Mononuclear cell (primary cell): ENCODE data around the gene ZFAND6. TPM values are rescaled to one million over a fixed set of nuclear protein-coding genes. Genes with fewer than 3 reads are reported as not detected.
"Not testable (repeated sequence)": the region's sequence is repeated elsewhere in the genome, so short reads cannot be mapped to it uniquely, and the experiment has no call there.

Experiments used
- H3K27me3 ChIP-seq: 2 replicates; pipeline ENCODE4 v1.6.0; 2011; ENCODE audit warnings: low read length, control low read depth; ENCODE audit not compliant: insufficient read depth
- H3K4me1 ChIP-seq: 2 replicates; pipeline ENCODE4 v1.5.1; 2011; ENCODE audit warnings: mild to moderate bottlenecking, low read length, control low read depth; ENCODE audit not compliant: insufficient read depth
- H3K4me3 ChIP-seq: 2 replicates; pipeline ENCODE4 v1.5.1; 2011; ENCODE audit warnings: mild to moderate bottlenecking, low read length, moderate library complexity
- H3K9me3 ChIP-seq: 2 replicates; pipeline ENCODE4 v1.5.1; 2011; ENCODE audit warnings: low read depth, mild to moderate bottlenecking, control low read depth, low read length
- total RNA-seq: library from RNA; depleted of rRNA; stranded (reverse); fragments of >200 nt; gene quantifications from one replicate; pipeline ENCODE4 v1.2.3, GENCODE V29; 2012

Gene ZFAND6
- total RNA-seq: 177 TPM

DNA sequence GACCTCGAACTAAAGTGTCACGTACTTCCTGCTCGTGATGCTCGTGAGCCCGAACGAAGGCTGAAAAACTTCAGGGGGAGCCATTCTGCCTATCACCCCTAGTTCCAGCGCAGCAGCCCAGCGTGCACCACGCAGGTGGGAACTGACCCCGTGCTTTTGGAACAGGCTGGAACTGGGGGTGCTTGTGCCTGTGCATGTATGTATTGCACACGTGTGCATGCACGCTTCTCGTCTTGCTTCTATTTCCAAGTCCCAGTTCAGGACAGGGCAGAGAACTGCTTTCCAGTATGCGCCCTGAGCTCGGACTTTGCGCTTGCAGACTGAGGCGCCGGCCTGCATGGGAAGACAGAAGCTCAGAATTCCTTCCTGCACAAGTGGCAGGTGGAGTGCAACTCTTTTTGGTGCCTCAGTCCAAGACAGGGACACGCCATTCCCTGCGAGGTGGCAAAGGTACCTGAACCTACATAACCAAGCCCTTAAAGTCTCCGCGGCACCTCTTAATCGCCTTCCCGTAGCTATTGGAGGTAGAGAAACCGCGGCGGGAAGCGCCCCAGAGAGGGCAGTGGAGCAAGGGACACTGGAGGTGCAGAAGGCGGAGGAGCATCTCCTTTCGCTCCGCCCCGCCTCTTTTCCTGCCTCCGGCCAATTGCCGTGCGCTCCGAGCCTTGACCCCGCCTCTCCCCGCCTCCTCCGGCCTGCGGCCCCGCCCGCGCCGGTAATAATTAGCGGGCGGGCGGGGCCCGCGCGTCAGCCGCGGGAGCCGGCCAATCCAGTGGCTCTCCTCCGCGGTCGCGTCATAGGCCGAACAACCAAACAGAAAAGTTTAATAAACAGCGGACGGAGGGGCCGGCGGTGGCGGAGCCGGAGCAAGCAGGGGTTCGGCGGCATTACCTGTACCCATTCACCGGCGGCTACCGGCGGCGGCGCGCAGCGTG is at the start of gene ZFAND6:
TSS of gene ZFAND6 (plus strand) at position 826 of the 935 bp plus-strand sequence. CDS start 60,669 bp downstream, outside the sequence.
- Histone ChIP-seq H3K4me3 (peak within 1 kb of the TSS; percentile 87), H3K27me3 (no peaks in the 10 kb centered on the region), H3K9me3 (no peaks in the 10 kb centered on the region), H3K4me1 (peaks cover 14% of the 10 kb centered on the region)

DNA sequence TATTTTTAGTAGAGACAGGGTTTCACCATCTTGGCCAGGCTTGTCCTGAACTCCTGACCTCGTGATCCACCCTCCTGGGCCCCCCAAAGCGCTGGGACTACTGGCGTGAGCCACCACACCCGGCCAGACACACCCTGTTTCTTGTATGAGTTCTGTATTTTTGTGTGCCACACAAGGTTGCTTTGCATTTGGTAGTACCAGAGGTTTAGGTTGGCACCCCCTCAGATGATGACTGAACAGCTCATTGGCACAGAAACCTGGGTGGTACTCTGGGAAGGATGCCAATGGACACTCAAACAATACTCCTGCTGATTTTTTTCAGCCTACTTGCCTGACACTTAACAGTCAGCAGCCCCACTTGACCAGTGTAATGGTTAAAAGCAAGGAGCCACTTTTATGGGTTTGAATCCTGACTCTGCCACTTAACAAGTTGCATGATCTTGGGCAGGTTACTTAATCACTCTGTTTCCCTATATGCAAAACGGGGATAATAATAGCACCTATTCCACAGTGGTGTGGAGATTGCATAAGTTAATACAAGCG is 49.3 kb upstream of the ZFAND6 start:
- no peaks in the 10 kb centered on the region for H3K27me3 ChIP-seq
- H3K9me3 ChIP-seq: no peaks in the 10 kb centered on the region
- H3K4me1 ChIP-seq: peaks cover 10% of the 10 kb centered on the region
- H3K4me3 ChIP-seq: no peak overlapping the region

DNA sequence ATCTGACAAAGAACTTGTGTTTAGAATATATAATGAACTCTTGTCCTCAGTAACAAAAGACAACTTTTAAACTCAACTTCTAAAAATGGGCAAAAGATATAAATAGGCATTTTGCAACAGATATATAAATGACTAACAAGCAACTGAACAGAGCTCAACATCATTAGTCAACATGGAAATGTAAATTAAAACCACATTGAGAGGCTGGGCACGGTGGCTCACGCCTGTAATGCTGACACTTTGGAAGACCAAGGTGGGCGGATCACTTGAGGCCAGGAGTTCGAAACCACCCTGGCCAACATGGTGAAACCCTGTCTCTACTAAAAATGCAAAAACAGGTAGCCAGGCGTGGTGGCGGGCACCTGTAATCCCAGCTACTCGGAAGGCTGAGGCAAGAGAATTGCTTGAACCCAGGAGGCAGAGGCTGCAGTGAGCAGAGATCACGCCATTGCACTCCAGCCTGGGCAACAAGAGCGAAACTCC is 48.4 kb upstream of the ZFAND6 start:
- H3K4me3 ChIP-seq, H3K9me3 ChIP-seq, H3K27me3 ChIP-seq: not testable (repeated sequence)
- H3K4me1 ChIP-seq: peaks cover 10% of the 10 kb centered on the region

GRCh38 chr15:80011596-80011995 is 47.9 kb upstream of the ZFAND6 start:
- Histone ChIP-seq H3K4me1 (peaks cover 10% of the 10 kb centered on the region), H3K9me3 (no peaks in the 10 kb centered on the region), H3K4me3 (no peak overlapping the region), H3K27me3 (no peaks in the 10 kb centered on the region)

GRCh38 chr15:80012060-80012726 is 47.3 kb upstream of the ZFAND6 start:
- Histone ChIP-seq H3K4me1 (peaks cover 10% of the 10 kb centered on the region), H3K27me3 (no peaks in the 10 kb centered on the region), H3K9me3 (no peaks in the 10 kb centered on the region), H3K4me3 (no peak overlapping the region)

DNA sequence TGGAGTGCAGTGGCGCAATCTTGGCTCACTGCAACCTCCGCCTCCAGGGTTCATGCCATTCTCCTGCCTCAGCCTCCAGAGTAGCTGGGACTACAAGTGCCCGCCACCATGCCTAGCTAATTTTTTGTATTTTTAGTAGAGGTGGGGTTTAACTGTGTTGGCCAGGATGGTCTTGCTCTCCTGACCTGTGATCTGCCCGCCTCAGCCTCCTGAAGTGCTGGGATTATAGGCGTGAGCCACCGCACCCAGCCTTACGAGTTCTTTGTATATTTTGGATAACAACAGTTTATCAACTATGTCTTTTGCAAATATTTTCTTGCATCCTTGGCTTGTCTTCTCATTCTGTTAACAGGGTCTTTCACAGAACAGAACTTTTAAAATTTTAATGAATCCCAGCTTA is 45.3 kb upstream of the ZFAND6 start:
- H3K27me3 ChIP-seq, H3K4me3 ChIP-seq, H3K9me3 ChIP-seq: not testable (repeated sequence)
- H3K4me1 ChIP-seq: peaks cover 10% of the 10 kb centered on the region

DNA sequence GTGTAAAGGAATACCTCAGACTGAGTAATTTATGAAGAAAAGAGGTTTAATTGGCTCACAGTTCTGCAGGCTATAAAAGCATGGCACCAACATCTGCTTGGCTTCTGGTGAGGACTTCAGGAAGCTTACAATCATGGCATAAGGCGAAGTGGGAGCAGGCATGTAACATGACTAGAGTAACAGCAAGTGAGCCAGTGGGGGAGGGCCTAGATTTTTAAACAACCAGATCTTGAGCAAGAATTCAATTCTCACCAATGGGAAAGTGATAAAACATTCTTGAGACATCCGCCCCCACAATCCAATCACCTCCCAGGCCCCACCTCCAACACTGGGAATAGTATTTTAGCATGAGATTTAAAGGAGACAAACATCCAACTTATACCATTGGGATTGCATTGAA is 44.3 kb upstream of the ZFAND6 start:
- H3K27me3 ChIP-seq: no peaks in the 10 kb centered on the region
- peaks cover 9% of the 10 kb centered on the region for H3K4me1 ChIP-seq
- H3K9me3 ChIP-seq: no peaks in the 10 kb centered on the region
- H3K4me3 ChIP-seq: no peak overlapping the region

DNA sequence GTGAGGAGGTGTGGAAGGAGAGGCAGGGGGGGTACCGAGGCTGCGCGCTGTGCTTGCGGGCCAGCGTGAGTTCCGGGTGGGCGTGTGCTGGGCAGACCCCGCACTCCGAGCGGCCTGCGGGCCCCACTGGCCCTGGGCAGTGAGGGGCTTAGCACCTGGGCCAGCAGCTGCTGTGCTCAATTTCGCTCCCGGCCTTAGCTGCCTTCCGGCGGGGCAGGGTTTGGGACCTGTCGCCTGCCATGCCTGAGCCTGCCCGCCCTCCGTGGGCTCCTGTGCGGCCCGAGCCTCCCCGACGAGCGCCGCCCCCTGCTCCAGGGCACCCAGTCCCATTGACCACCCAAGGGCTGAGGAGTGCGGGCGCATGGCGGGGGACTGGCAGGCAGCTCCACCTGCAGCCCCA is 43.0 kb upstream of the ZFAND6 start:
- not testable (repeated sequence) for H3K9me3 ChIP-seq, H3K4me3 ChIP-seq, H3K4me1 ChIP-seq, H3K27me3 ChIP-seq

- not testable (repeated sequence) for H3K9me3 ChIP-seq, H3K27me3 ChIP-seq, H3K4me1 ChIP-seq, H3K4me3 ChIP-seq
Observed at GRCh38 chr15:80017139-80017538, 42.3 kb upstream of the ZFAND6 start.

DNA sequence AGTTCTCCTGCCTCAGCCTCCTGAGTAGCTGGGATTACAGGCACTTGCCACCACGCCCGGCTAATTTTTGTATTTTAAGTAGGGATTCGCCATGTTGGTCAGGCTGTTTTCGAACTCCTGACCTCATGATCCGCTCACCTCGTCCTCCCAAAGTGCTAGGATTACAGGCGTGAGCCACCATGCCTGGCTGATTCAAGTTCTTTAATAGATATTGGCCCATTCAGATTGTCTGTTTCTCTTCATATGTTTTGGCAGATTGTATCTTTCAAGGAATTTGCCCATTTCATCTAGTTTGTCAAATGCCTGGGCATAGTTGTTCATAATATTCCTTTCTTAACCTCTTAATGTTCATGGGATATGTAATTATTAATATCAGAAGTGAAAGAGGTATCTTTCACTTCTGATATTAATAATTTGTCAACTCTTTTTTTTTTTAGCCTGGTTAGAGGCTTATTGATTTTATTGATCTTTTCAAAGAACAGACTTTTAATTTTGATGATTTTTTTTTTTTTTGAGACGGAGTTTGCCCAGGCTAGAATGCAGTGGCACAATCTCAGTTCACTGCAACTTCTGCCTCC is 40.2 kb upstream of the ZFAND6 start:
- Histone ChIP-seq H3K4me3 (no peak overlapping the region), H3K4me1 (no peaks in the 10 kb centered on the region), H3K9me3 (no peaks in the 10 kb centered on the region), H3K27me3 (no peaks in the 10 kb centered on the region)

DNA sequence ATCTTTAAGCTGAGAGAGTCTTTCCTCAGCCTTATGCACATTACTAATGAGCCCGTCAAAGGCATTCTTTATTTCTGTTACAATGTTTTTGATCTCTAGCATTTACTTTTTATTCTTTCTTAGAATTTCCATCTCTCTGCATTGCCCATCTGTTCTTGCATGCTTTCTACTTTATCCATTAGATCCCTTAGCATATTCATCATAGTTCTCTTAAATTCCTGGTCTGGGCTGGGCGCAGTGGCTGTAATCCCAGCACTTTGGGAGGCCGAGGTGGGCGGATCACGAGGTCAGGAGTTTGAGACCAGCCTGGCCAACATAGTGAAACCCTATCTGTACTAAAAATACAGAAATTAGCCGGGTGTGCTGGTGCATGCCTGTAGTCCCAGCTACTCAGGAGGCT is 39.3 kb upstream of the ZFAND6 start:
- not testable (repeated sequence) for H3K4me1 ChIP-seq, H3K27me3 ChIP-seq, H3K4me3 ChIP-seq, H3K9me3 ChIP-seq

DNA sequence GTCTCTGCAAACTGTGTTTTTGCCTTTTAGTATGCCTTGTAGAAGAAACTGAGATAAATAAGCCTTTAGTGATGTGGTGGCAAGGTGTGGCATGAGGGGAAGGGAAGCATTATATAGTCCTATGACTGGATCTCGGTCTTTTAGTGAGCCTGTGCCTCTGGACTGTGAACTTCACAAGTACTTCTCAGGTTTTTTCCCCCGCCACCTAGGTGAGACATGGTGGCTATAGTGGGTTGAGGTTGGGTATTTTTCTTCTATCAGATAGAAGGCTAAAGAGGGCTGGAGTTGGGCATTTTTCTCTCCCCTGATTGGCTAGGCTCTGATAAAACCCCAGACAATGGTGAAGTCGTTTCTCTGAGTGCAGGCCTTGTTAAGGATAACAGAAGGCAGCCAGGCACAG is 38.7 kb upstream of the ZFAND6 start:
- H3K4me1 ChIP-seq: no peaks in the 10 kb centered on the region
- H3K9me3 ChIP-seq: no peaks in the 10 kb centered on the region
- no peaks in the 10 kb centered on the region for H3K27me3 ChIP-seq
- H3K4me3 ChIP-seq: no peak overlapping the region

DNA sequence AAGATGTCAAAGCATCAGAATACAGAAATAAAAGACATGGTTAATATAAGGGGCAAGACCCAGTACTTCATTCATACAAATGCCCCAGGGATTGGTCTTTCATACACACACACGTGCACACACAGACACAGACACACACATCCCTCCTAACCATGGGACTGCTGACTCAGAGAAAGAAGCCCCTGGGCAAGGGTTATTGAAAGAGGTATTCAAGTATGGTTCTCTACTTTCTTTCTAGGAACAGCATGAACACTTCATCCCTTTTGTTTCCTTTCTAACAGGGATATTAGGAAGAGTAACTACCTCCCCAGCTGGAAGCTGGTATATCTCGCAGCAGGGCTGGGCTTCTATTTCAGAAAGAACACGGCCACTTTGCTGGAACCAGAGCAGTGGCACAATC is 33.2 kb upstream of the ZFAND6 start:
- no peak overlapping the region for H3K4me3 ChIP-seq
- no peaks in the 10 kb centered on the region for H3K9me3 ChIP-seq
- H3K27me3 ChIP-seq: no peaks in the 10 kb centered on the region
- H3K4me1 ChIP-seq: no peaks in the 10 kb centered on the region

DNA sequence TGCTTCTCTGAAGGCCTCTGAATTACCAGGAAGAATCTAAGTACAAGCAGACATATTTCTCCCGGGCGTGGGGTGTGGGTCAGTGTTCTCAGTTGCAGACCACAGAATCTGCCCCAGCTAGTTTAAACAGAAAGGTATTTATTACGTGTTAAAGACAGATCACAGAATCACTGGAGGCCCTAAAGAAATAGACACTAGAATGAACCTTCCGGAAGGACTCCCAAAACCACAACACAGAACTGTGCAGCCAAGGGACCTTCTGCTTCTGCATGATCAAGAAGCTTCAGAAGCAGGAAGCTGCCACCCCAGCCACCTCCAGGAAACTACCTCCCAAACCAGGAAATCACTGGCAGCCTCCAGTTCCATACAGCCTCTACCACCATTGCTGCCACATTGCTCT is 32.7 kb upstream of the ZFAND6 start:
- H3K9me3 ChIP-seq: no peaks in the 10 kb centered on the region

GRCh38 chr15:80028937-80029336 is 30.5 kb upstream of the ZFAND6 start:
- H3K9me3 ChIP-seq: no peaks in the 10 kb centered on the region
- H3K4me3 ChIP-seq: no peak overlapping the region
- H3K4me1 ChIP-seq: peaks cover 5% of the 10 kb centered on the region
- no peaks in the 10 kb centered on the region for H3K27me3 ChIP-seq

More for the DNA sequence above, 32.7 kb upstream of the ZFAND6 start:
- Histone ChIP-seq H3K4me1 (no peaks in the 10 kb centered on the region), H3K4me3 (no peak overlapping the region), H3K27me3 (no peaks in the 10 kb centered on the region)
